Gastroesophageal sphincter (tissue), 3 donors: Measurements from ENCODE around the gene EIF5AL1.
"Not testable (repeated sequence)": the region's sequence is repeated elsewhere in the genome, so short reads cannot be mapped to it uniquely, and the experiment has no call there.

Experiments
- POLR2A ChIP-seq, 2 donors: fragments of 450-650 bp; IDR thresholded peaks; one replicate each; pipeline ENCODE4 v1.6.1; 2017; ENCODE audit warnings: antibody characterized with exemption in 2 of 2, mild to moderate bottlenecking in 2 of 2, moderate library complexity in 1 of 2
- TF ChIP-seq, protein P1 (sequence below), 4 experiments: fragments of 200-600 bp in 2 of 4; fragments of 450-650 bp in 2 of 4; sonication (generic) in 1 of 4; IDR thresholded peaks; one replicate each; pipeline ENCODE4 v1.5.1; 2017 to 2019; ENCODE audit warnings: antibody characterized with exemption in 4 of 4, mild to moderate bottlenecking in 2 of 4, moderate library complexity in 2 of 4

DNA sequence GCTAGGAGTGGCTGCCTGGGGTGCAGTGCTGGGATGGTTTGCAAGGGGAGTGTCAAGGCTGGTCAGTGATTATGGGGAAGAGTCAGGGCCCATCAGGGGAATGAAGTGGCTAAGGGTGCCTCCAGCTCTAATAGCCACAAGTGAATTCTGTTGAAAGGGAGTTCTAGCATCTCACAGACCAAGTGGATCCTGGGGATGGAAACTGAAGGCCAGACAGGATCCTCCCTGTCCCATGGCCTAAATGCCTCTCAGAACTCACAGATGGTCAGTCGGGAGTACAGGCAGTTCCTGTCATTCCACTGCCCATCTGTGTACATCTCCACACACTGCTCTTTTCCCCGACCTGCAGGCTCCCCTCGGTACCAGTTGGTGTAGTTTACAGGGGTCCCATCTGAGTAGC lies 44.6 kb downstream of the EIF5AL1 start:
- TF ChIP-seq, protein P1, sequence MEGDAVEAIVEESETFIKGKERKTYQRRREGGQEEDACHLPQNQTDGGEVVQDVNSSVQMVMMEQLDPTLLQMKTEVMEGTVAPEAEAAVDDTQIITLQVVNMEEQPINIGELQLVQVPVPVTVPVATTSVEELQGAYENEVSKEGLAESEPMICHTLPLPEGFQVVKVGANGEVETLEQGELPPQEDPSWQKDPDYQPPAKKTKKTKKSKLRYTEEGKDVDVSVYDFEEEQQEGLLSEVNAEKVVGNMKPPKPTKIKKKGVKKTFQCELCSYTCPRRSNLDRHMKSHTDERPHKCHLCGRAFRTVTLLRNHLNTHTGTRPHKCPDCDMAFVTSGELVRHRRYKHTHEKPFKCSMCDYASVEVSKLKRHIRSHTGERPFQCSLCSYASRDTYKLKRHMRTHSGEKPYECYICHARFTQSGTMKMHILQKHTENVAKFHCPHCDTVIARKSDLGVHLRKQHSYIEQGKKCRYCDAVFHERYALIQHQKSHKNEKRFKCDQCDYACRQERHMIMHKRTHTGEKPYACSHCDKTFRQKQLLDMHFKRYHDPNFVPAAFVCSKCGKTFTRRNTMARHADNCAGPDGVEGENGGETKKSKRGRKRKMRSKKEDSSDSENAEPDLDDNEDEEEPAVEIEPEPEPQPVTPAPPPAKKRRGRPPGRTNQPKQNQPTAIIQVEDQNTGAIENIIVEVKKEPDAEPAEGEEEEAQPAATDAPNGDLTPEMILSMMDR (IDR thresholded peaks at IDR 0.05) = not testable (repeated sequence)
- TF ChIP-seq POLR2A (IDR thresholded peaks at IDR 0.05) = not testable (repeated sequence)
